Measurements from ENCODE around the gene SHH. TPM values are rescaled to one million over a fixed set of nuclear protein-coding genes. Genes with fewer than 3 reads are reported as not detected.

Gene SHH
- total RNA-seq, 1 donor from 2014 or later, result 0.11 TPM

- H3K27ac Mint-ChIP-seq (ENCODE audit: unreplicated experiment), result no peak overlapping the region
Observed at GRCh38 chr7:155750255-155751125, 61.8 kb downstream of the SHH start.

More at GRCh38 chr7:155750255-155751125, 61.8 kb downstream of the SHH start:
- TF ChIP-seq, protein P1, sequence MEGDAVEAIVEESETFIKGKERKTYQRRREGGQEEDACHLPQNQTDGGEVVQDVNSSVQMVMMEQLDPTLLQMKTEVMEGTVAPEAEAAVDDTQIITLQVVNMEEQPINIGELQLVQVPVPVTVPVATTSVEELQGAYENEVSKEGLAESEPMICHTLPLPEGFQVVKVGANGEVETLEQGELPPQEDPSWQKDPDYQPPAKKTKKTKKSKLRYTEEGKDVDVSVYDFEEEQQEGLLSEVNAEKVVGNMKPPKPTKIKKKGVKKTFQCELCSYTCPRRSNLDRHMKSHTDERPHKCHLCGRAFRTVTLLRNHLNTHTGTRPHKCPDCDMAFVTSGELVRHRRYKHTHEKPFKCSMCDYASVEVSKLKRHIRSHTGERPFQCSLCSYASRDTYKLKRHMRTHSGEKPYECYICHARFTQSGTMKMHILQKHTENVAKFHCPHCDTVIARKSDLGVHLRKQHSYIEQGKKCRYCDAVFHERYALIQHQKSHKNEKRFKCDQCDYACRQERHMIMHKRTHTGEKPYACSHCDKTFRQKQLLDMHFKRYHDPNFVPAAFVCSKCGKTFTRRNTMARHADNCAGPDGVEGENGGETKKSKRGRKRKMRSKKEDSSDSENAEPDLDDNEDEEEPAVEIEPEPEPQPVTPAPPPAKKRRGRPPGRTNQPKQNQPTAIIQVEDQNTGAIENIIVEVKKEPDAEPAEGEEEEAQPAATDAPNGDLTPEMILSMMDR (IDR thresholded peaks at IDR 0.05), result no peak
- Mint-ChIP-seq H3K4me3 (ENCODE audit: unreplicated experiment) (no peak overlapping the region), H3K9me3 (ENCODE audit: unreplicated experiment) (no peaks in the 10 kb centered on the region), H3K36me3 (ENCODE audit: unreplicated experiment) (peaks cover 10% of the 10 kb centered on the region), H3K27me3 (ENCODE audit: unreplicated experiment) (no peaks in the 10 kb centered on the region), H3K4me1 (ENCODE audit: unreplicated experiment) (peaks cover 13% of the 10 kb centered on the region)
- DNase-seq (ENCODE audit: extremely low spot score, unreplicated experiment), result no peak

Other genes starting within 250 kb of the SHH start
- gene RBM33, start 167.8 kb downstream of the SHH start, total RNA-seq, result 52.4 and 57.3 TPM in 2 replicates